ENCODE measurements around the gene XYLT1. TPM values are rescaled to one million over a fixed set of nuclear protein-coding genes. Genes with fewer than 3 reads are reported as not detected.

Gene XYLT1
- total RNA-seq, 1 experiment from 2014 or later, result 1.7 TPM

GRCh38 chr16:17358846-17359245 lies 111.9 kb downstream of the XYLT1 start:
- intact Hi-C loops (cut with micrococcal nuclease; ENCODE audit: unreplicated experiment), result no loop called here
- no TSS peak for BruUV-seq (replicated peaks)
- no peak overlapping the region for H3K4me2 ChIP-seq
- ChIA-PET CTCF (interaction anchor here (0.6 kb wide), 1 partner anchor 530 kb away, joined by 8 read pairs; no protein-coding TSS in a partner anchor), POLR2A (ENCODE audit: unreplicated experiment) (no interaction called here)
- no peak overlapping the region for H3K27ac ChIP-seq
- no peaks in the 10 kb centered on the region for H3K9me3 ChIP-seq (ENCODE audit: insufficient read depth, low read depth)
- H3K9me2 ChIP-seq (ENCODE audit: insufficient read depth), result no peaks in the 10 kb centered on the region
- TF ChIP-seq EZH2 (IDR thresholded peaks at IDR 0.05; ENCODE audit: low read depth) (no peak), CTCF (conservative IDR thresholded peaks at IDR 0.05) (no peak)
- H3K79me2 ChIP-seq (ENCODE audit: low read depth), result no peaks in the 10 kb centered on the region
- H3F3A ChIP-seq (ENCODE audit: insufficient read depth, low read depth), result no peaks in the 10 kb centered on the region
- H3K4me3 ChIP-seq, result no peak overlapping the region
- H3K36me3 ChIP-seq (ENCODE audit: low read depth), result no peaks in the 10 kb centered on the region
- DNase-seq, result no peak
- no peaks in the 10 kb centered on the region for H3K4me1 ChIP-seq (replicated peaks; ENCODE audit: insufficient read depth)
- H2AFZ ChIP-seq, result no peak overlapping the region
- H3K27me3 ChIP-seq (ENCODE audit: insufficient read depth, low read depth), result no peaks in the 10 kb centered on the region
- no peaks in the 10 kb centered on the region for H4K20me1 ChIP-seq (ENCODE audit: insufficient read depth)

GRCh38 chr16:17358355-17358754 lies 112.4 kb downstream of the XYLT1 start:
- CTCF ChIA-PET, result interaction anchor here (0.6 kb wide), 1 partner anchor 529 kb away, joined by 8 read pairs; no protein-coding TSS in a partner anchor
- Histone ChIP-seq H3K9me2 (ENCODE audit: insufficient read depth) (no peaks in the 10 kb centered on the region), H3K27me3 (ENCODE audit: insufficient read depth, low read depth) (no peaks in the 10 kb centered on the region), H3K79me2 (ENCODE audit: low read depth) (no peaks in the 10 kb centered on the region), H3K36me3 (ENCODE audit: low read depth) (no peaks in the 10 kb centered on the region), H3F3A (ENCODE audit: insufficient read depth, low read depth) (no peaks in the 10 kb centered on the region), H4K20me1 (ENCODE audit: insufficient read depth) (no peaks in the 10 kb centered on the region), H3K4me3 (no peak overlapping the region), H3K4me2 (no peak overlapping the region), H3K9me3 (ENCODE audit: insufficient read depth, low read depth) (no peaks in the 10 kb centered on the region), H3K27ac (no peak overlapping the region), H2AFZ (no peak overlapping the region), H3K4me1 (replicated peaks; ENCODE audit: insufficient read depth) (no peaks in the 10 kb centered on the region)
- POLR2A ChIA-PET (ENCODE audit: unreplicated experiment), result no interaction called here
- no TSS peak for BruUV-seq (replicated peaks)
- TF ChIP-seq CTCF (conservative IDR thresholded peaks at IDR 0.05) (no peak), EZH2 (IDR thresholded peaks at IDR 0.05; ENCODE audit: low read depth) (no peak)
- DNase-seq, result no peak
- intact Hi-C loops (cut with micrococcal nuclease; ENCODE audit: unreplicated experiment), result no loop called here

- Histone ChIP-seq H3K4me3 (no peak overlapping the region), H3K27ac (no peak overlapping the region), H3K4me2 (no peak overlapping the region), H3F3A (ENCODE audit: insufficient read depth, low read depth) (no peaks in the 10 kb centered on the region), H3K36me3 (ENCODE audit: low read depth) (no peaks in the 10 kb centered on the region), H2AFZ (no peak overlapping the region), H3K4me1 (replicated peaks; ENCODE audit: insufficient read depth) (no peaks in the 10 kb centered on the region), H3K9me2 (ENCODE audit: insufficient read depth) (no peaks in the 10 kb centered on the region), H4K20me1 (ENCODE audit: insufficient read depth) (no peaks in the 10 kb centered on the region), H3K9me3 (ENCODE audit: insufficient read depth, low read depth) (no peaks in the 10 kb centered on the region), H3K27me3 (ENCODE audit: insufficient read depth, low read depth) (no peaks in the 10 kb centered on the region), H3K79me2 (ENCODE audit: low read depth) (no peaks in the 10 kb centered on the region)
- intact Hi-C loops (cut with micrococcal nuclease; ENCODE audit: unreplicated experiment), result no loop called here
- no peak for DNase-seq
- ChIA-PET CTCF (no interaction called here), POLR2A (ENCODE audit: unreplicated experiment) (no interaction called here)
- BruUV-seq (replicated peaks), result no TSS peak
- TF ChIP-seq EZH2 (IDR thresholded peaks at IDR 0.05; ENCODE audit: low read depth) (no peak), CTCF (conservative IDR thresholded peaks at IDR 0.05) (no peak)
Observed at GRCh38 chr16:17357307-17358062, 113.3 kb downstream of the XYLT1 start.

Data from PC-9 (cell line).